ENCODE data around the gene VWCE. TPM values are rescaled to one million over a fixed set of nuclear protein-coding genes. Genes with fewer than 3 reads are reported as not detected.

Gene VWCE
- total RNA-seq, 1 experiment from 2014 or later: 2.5 TPM

GRCh38 chr11:61306221-61306620 is 11.1 kb upstream of the VWCE start:
- Histone ChIP-seq H3K36me3 (ENCODE audit: control insufficient read depth in 1 of 2, insufficient read depth in 2 of 2, low read length in 2 of 2) (peaks cover 70 to 75% of the 10 kb centered on the region in 2 experiments), H3K4me2 (ENCODE audit: low read length) (no peak overlapping the region), H3K4me1 (ENCODE audit: control insufficient read depth in 1 of 2, insufficient read depth in 2 of 2, low read length in 2 of 2) (no peaks in the 10 kb centered on the region), H4K20me1 (ENCODE audit: insufficient read depth) (no peaks in the 10 kb centered on the region), H3K9me3 (ENCODE audit: control insufficient read depth in 1 of 2, insufficient read depth in 1 of 2, low read depth in 1 of 2, low read length in 2 of 2) (no peaks in the 10 kb centered on the region), H2AFZ (ENCODE audit: low read depth, low read length, poor library complexity, severe bottlenecking) (no peak overlapping the region), H3K9ac (ENCODE audit: low read length) (no peak overlapping the region), H3K27ac (ENCODE audit: low read depth, low read length) (no peak overlapping the region), H3K4me3 (replicated peaks in 1 of 2; ENCODE audit: low read depth in 1 of 2, low read length in 2 of 2) (no peak overlapping the region), H3K79me2 (ENCODE audit: insufficient read depth, low read length) (peaks cover 13% of the 10 kb centered on the region), H3K27me3 (ENCODE audit: insufficient read depth, low read length) (no peaks in the 10 kb centered on the region), H3K9me2 (ENCODE audit: insufficient read depth) (no peaks in the 10 kb centered on the region)
- intact Hi-C loops (cut with micrococcal nuclease): no loop called here
- ATAC-seq: no peak
- no peak for TF ChIP-seq SP1 (IDR thresholded peaks at IDR 0.05; ENCODE audit: low read depth)
- TF ChIP-seq POLR2AphosphoS5 (IDR thresholded peaks at IDR 0.05; ENCODE audit: low read depth, low read length): no peak
- TF ChIP-seq RAD21 (IDR thresholded peaks at IDR 0.05; ENCODE audit: low read depth): no peak
- TF ChIP-seq ZBTB33 (IDR thresholded peaks at IDR 0.05; ENCODE audit: extremely low read depth, insufficient replicate concordance, low read length): no peak
- RAD21 ChIA-PET (ENCODE audit: low non-redundant PET in 1 of 2, low total read pairs in 2 of 2, uncharacterized antibody in 2 of 2, unreplicated experiment in 2 of 2): no interaction called here
- no TSS peak for BruUV-seq (replicated peaks)
- DNase-seq (ENCODE audit: low read depth, low spot score): no peak
- POLR2A ChIA-PET: no interaction called here
- CTCF ChIA-PET: no interaction called here

- intact Hi-C loops (cut with micrococcal nuclease): no loop called here
- Histone ChIP-seq H2AFZ (ENCODE audit: low read depth, low read length, poor library complexity, severe bottlenecking) (no peak overlapping the region), H3K9me2 (ENCODE audit: insufficient read depth) (no peaks in the 10 kb centered on the region), H3K4me3 (replicated peaks in 1 of 2; ENCODE audit: low read depth in 1 of 2, low read length in 2 of 2) (no peak overlapping the region), H3K9me3 (ENCODE audit: control insufficient read depth in 1 of 2, insufficient read depth in 1 of 2, low read depth in 1 of 2, low read length in 2 of 2) (no peaks in the 10 kb centered on the region), H3K4me2 (ENCODE audit: low read length) (no peak overlapping the region), H3K36me3 (ENCODE audit: control insufficient read depth in 1 of 2, insufficient read depth in 2 of 2, low read length in 2 of 2) (peaks cover 73 to 78% of the 10 kb centered on the region in 2 experiments), H4K20me1 (ENCODE audit: insufficient read depth) (no peaks in the 10 kb centered on the region), H3K9ac (ENCODE audit: low read length) (no peak overlapping the region), H3K79me2 (ENCODE audit: insufficient read depth, low read length) (peaks cover 13% of the 10 kb centered on the region), H3K27ac (ENCODE audit: low read depth, low read length) (no peak overlapping the region), H3K4me1 (ENCODE audit: control insufficient read depth in 1 of 2, insufficient read depth in 2 of 2, low read length in 2 of 2) (no peaks in the 10 kb centered on the region), H3K27me3 (ENCODE audit: insufficient read depth, low read length) (no peaks in the 10 kb centered on the region)
- ChIA-PET RAD21 (ENCODE audit: low non-redundant PET in 1 of 2, low total read pairs in 2 of 2, uncharacterized antibody in 2 of 2, unreplicated experiment in 2 of 2) (no interaction called here), CTCF (no interaction called here), POLR2A (no interaction called here)
- no peak for ATAC-seq
- TF ChIP-seq CBX3 (IDR thresholded peaks at IDR 0.05; ENCODE audit: low read depth) (no peak), ZFX (IDR thresholded peaks at IDR 0.05) (no peak), YY1 (IDR thresholded peaks at IDR 0.05; ENCODE audit: extremely low read depth, insufficient replicate concordance, low read depth, low read length) (no peak), EGR1 (IDR thresholded peaks at IDR 0.05; ENCODE audit: low read depth) (no peak), JUND (IDR thresholded peaks at IDR 0.05) (no peak)
- no peak for DNase-seq (ENCODE audit: low read depth, low spot score)
- BruUV-seq (replicated peaks): no TSS peak
These were observed 10.3 kb upstream of the VWCE start for GRCh38 chr11:61305417-61305816.
